GM21515 (cell line): ENCODE data around the gene RPL37A.

Experiments
- ATAC-seq: cut with Tn5 transposase; IDR thresholded peaks from one replicate; pipeline ENCODE4 v1.9.1; 2021; ENCODE audit not compliant: unreplicated experiment

The RPL37A gene

DNA sequence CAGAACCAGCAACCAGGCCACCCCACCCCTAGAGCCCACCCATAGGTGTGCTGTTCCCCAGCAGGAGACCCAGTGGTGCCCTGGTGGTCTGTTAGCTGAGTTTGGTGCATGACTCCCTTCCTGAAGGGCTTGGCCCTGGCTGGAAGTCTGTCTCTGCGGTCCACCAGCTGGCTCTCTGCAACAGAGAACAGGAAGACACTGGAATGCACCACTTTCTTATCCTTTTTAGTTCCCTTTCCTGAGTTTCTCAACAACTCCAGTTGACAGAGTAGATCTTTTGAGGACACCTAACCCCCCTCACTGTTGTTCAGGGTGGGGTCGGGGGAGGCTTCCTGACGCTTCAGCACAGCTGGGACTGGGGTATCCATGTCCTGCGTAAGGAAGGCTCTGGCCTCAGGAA is 11.9 kb upstream of the RPL37A start:
- no peak for ATAC-seq

- no peak for ATAC-seq
Observed at GRCh38 chr2:216490061-216490460, 8.6 kb upstream of the RPL37A start.

DNA sequence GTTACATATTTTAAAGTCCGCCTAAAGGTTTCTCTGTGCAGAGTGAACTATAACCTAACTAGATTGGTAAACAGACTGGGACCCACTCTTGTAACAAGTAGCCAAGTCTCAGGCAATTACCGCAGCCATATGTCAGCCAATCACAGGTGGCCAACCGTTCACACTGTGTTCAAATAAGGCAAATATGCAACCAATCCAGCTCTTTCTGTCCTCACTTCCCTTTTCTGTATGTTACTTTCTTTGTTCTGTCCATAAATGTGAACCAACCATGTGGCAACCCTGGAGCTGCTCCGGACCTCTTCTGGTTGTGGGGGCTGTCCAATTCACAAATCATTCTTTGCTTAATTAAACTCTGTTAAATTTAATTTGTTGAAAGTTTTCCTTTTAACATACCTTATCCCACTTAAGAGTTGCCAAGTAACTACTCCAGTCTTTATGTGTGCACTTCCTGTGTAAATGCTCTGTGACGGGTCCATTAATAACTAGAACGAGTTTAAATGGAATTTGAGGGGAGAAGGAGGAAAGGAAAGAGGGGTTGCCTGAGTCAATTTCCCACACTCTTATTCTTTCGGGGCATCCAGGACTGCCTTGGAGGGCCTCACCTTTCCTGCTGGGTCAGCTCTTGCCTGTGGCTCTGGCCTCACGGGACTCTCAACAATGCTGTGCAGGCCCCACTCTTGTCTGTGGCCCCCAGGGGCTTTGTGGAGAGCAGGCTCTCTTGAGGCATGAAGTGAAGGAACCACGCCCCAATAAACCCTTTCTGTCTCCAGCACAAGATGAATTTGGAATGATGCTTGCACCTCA is 6.6 kb upstream of the RPL37A start:
- peak; percentile 79 for ATAC-seq

GRCh38 chr2:216492597-216493333 is 5.9 kb upstream of the RPL37A start:
- no peak for ATAC-seq

- ATAC-seq, result no peak
Observed at GRCh38 chr2:216493334-216493685, 5.3 kb upstream of the RPL37A start.

- ATAC-seq, result no peak
Observed at GRCh38 chr2:216495656-216496055, 3.0 kb upstream of the RPL37A start.

DNA sequence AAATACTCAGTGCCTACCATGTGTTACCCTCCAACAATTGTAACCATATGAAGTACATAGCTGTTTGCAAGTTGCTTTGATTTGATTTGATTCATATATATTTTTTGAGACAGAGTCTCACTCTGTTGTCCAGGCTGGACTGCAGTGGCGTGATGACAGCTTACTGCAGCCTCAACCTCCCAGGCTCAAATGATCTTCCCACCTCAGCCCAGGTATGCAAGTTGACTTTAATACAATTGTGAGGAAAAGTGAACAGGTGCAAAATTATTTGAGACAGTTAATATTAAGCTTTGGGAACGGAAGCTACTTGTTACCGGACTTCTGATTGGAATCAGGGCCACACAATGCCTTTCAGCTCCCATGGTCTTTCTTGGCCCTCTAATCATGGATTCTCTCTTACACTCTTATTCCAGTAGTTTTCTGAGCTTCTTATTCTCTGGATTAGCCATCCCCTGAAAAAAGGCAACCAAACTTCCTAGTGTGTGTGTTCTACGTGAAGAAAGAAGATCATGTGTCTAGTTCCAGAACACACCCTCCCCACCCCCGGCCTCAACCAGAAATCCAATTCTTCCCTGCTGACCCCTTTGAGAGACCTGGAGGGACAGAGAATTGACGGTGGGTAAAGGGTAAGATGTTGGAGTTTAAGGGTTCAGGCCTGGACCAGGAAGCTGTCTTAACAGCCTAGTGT is 1.1 kb upstream of the RPL37A start:
- ATAC-seq, result no peak

- ATAC-seq, result no peak
Observed at GRCh38 chr2:216498070-216498378, 620 bp upstream of the RPL37A start.

DNA sequence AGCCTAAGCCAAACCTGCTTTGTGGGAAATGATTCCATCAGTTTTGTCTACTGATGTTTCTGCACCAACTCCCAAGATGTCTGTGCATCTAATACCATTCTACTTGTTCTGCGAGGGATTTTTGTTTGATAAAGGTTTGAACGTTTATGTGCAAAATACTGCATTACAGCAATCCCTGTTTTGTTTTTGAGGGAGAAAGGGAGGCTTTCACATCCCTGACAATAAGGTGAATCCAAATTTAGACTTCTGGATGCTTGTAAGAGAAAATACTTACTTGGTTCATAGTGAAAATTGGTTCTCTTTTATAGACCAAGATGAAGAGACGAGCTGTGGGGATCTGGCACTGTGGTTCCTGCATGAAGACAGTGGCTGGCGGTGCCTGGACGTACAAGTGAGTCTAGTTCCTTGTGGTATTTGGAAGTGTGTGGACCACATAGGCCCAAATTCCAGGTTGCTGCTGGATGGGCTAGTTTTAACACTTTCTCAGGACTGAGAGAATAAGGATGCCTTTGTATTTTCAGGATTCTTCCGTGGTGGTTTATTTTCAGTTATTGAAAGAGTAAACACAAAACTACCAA is 1.1 kb downstream of the RPL37A start:
- ATAC-seq, result no peak

GRCh38 chr2:216500572-216500971 is 1.9 kb downstream of the RPL37A start:
- ATAC-seq, result no peak

- ATAC-seq, result no peak
Observed at GRCh38 chr2:216501854-216502253, 3.2 kb downstream of the RPL37A start.

- no peak for ATAC-seq
Observed at GRCh38 chr2:216502381-216503158, 3.9 kb downstream of the RPL37A start.

- no peak for ATAC-seq
Observed at GRCh38 chr2:216503159-216503629, 4.5 kb downstream of the RPL37A start.

- no peak for ATAC-seq
Observed at GRCh38 chr2:216503697-216504375, 5.2 kb downstream of the RPL37A start.

GRCh38 chr2:216504376-216504762 is 5.7 kb downstream of the RPL37A start:
- no peak for ATAC-seq

- ATAC-seq, result no peak
Observed at GRCh38 chr2:216505133-216506106, 6.8 kb downstream of the RPL37A start.

DNA sequence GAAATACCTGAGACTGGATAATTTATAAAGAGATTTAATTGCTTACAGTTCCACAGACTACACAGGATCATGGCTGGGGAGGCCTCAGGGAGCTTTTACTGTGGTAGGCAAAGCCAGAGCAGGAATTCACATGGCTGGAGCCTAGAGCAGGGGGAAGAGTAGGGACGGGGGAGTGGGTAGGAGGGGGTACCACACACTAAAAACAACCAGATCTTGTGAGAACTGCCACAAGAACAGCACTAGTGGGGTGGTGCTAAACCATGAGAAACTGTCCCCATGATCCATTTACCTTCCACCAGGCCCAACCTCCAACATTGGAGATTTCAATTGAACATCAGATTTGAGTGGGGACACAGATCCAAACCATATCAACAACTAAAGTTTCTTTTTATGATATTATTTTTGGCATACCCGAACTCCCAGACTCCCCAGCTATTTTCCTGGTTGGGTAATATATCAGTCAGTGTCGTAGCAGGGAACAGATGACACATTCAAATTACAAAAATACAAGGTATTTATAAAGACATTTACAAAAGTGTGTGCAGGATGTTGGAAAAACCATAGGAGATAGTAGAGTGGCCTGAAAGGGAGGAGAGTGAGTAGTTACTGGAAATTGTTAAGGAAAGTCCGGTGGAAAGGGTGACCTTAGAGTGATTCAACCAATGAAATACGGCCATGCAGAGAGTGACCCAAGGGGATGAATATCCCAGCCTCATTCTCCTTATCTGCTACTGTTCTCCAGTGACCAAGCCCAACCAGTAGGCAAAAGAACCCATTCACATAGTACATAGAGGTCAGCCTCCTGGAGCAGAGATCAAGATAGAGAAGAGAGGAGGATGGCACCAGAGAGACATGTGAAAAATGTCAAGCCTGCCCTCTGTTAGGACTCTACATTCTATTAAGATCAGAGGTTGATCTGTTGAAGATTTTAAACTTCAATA is 8.8 kb downstream of the RPL37A start:
- ATAC-seq, result no peak

- no peak for ATAC-seq
Observed at GRCh38 chr2:216508229-216508628, 9.6 kb downstream of the RPL37A start.
